GM04504 (cell line): ENCODE data around the gene SLC22A7.

Source experiments
- DNase-seq: peaks from one replicate; pipeline ENCODE4 v3.0.0-alpha.2; 2012; ENCODE audit warnings: low read depth

The SLC22A7 gene

GRCh38 chr6:43283514-43283901 lies 14.6 kb upstream of the SLC22A7 start:
- no peak for DNase-seq

GRCh38 chr6:43283905-43284304 lies 14.2 kb upstream of the SLC22A7 start:
- DNase-seq: no peak

- DNase-seq: no peak
Observed at GRCh38 chr6:43284991-43285781, 12.9 kb upstream of the SLC22A7 start.

GRCh38 chr6:43285832-43286231 lies 12.2 kb upstream of the SLC22A7 start:
- no peak for DNase-seq

- no peak for DNase-seq
Observed at GRCh38 chr6:43286456-43286979, 11.5 kb upstream of the SLC22A7 start.

- DNase-seq: no peak
Observed at GRCh38 chr6:43286980-43287716, 10.9 kb upstream of the SLC22A7 start.

- DNase-seq: no peak
Observed at GRCh38 chr6:43287717-43288679, 10.1 kb upstream of the SLC22A7 start.

GRCh38 chr6:43290339-43290904 lies 7.6 kb upstream of the SLC22A7 start:
- no peak for DNase-seq

- no peak for DNase-seq
Observed at GRCh38 chr6:43290905-43291355, 7.1 kb upstream of the SLC22A7 start.

GRCh38 chr6:43291708-43292107 lies 6.4 kb upstream of the SLC22A7 start:
- DNase-seq: no peak

GRCh38 chr6:43292341-43292740 lies 5.7 kb upstream of the SLC22A7 start:
- no peak for DNase-seq

GRCh38 chr6:43292763-43293318 lies 5.2 kb upstream of the SLC22A7 start:
- DNase-seq: no peak

- no peak for DNase-seq
Observed at GRCh38 chr6:43293698-43294097, 4.4 kb upstream of the SLC22A7 start.

- DNase-seq: no peak
Observed at GRCh38 chr6:43294536-43294935, 3.5 kb upstream of the SLC22A7 start.

GRCh38 chr6:43295456-43295855 lies 2.6 kb upstream of the SLC22A7 start:
- DNase-seq: no peak

GRCh38 chr6:43296780-43297497 lies 1.1 kb upstream of the SLC22A7 start:
- DNase-seq: no peak

GRCh38 chr6:43298565-43299337 lies 691 bp downstream of the SLC22A7 start:
- no peak for DNase-seq

GRCh38 chr6:43299338-43300293 lies 1.6 kb downstream of the SLC22A7 start:
- no peak for DNase-seq
